ENCODE data around the gene THBD. TPM values are rescaled to one million over a fixed set of nuclear protein-coding genes. Genes with fewer than 3 reads are reported as not detected.
A peak's percentile ranks its signal among the peaks of the same experiment; 100 is the strongest.

The THBD gene
- total RNA-seq, 1 experiment from 2014 or later: not detected

- in situ Hi-C loops (cut with HindIII; ENCODE audit: low pct_unique_long_range_greater_than_20kb, low sequenced_read_pairs): no loop called here
Measured at GRCh38 chr20:23068283-23068682, 18.8 kb upstream of the THBD start.

GRCh38 chr20:23066772-23067171, 17.3 kb upstream of the THBD start:
- no peak for DNase-seq (ENCODE audit: low read depth, low spot score)
- in situ Hi-C loops (cut with HindIII; ENCODE audit: low pct_unique_long_range_greater_than_20kb, low sequenced_read_pairs): no loop called here

More at GRCh38 chr20:23068283-23068682, 18.8 kb upstream of the THBD start:
- DNase-seq (ENCODE audit: low read depth, low spot score): no peak

- DNase-seq (ENCODE audit: low read depth, low spot score): no peak
- in situ Hi-C loops (cut with HindIII; ENCODE audit: low pct_unique_long_range_greater_than_20kb, low sequenced_read_pairs): no loop called here
Measured at GRCh38 chr20:23065266-23066201, 16.1 kb upstream of the THBD start.

- in situ Hi-C loops (cut with HindIII; ENCODE audit: low pct_unique_long_range_greater_than_20kb, low sequenced_read_pairs): no loop called here
- DNase-seq (ENCODE audit: low read depth, low spot score): no peak
Measured at GRCh38 chr20:23063581-23063980, 14.1 kb upstream of the THBD start.

GRCh38 chr20:23063168-23063567, 13.7 kb upstream of the THBD start:
- in situ Hi-C loops (cut with HindIII; ENCODE audit: low pct_unique_long_range_greater_than_20kb, low sequenced_read_pairs): no loop called here
- no peak for DNase-seq (ENCODE audit: low read depth, low spot score)

- in situ Hi-C loops (cut with HindIII; ENCODE audit: low pct_unique_long_range_greater_than_20kb, low sequenced_read_pairs): no loop called here
- no peak for DNase-seq (ENCODE audit: low read depth, low spot score)
Measured at GRCh38 chr20:23062632-23063031, 13.2 kb upstream of the THBD start.

- DNase-seq (ENCODE audit: low read depth, low spot score): peak; percentile 43
- in situ Hi-C loops (cut with HindIII; ENCODE audit: low pct_unique_long_range_greater_than_20kb, low sequenced_read_pairs): no loop called here
Measured at GRCh38 chr20:23061734-23062561, 12.5 kb upstream of the THBD start.

GRCh38 chr20:23061262-23061661, 11.8 kb upstream of the THBD start:
- no peak for DNase-seq (ENCODE audit: low read depth, low spot score)
- in situ Hi-C loops (cut with HindIII; ENCODE audit: low pct_unique_long_range_greater_than_20kb, low sequenced_read_pairs): no loop called here

- in situ Hi-C loops (cut with HindIII; ENCODE audit: low pct_unique_long_range_greater_than_20kb, low sequenced_read_pairs): no loop called here
- no peak for DNase-seq (ENCODE audit: low read depth, low spot score)
Measured at GRCh38 chr20:23060629-23061028, 11.2 kb upstream of the THBD start.

GRCh38 chr20:23059846-23060245, 10.4 kb upstream of the THBD start:
- in situ Hi-C loops (cut with HindIII; ENCODE audit: low pct_unique_long_range_greater_than_20kb, low sequenced_read_pairs): no loop called here
- no peak for DNase-seq (ENCODE audit: low read depth, low spot score)

GRCh38 chr20:23059001-23059400, 9.5 kb upstream of the THBD start:
- DNase-seq (ENCODE audit: low read depth, low spot score): no peak
- in situ Hi-C loops (cut with HindIII; ENCODE audit: low pct_unique_long_range_greater_than_20kb, low sequenced_read_pairs): no loop called here

- in situ Hi-C loops (cut with HindIII; ENCODE audit: low pct_unique_long_range_greater_than_20kb, low sequenced_read_pairs): no loop called here
- peak; percentile 6 for DNase-seq (ENCODE audit: low read depth, low spot score)
Measured at GRCh38 chr20:23058240-23058639, 8.8 kb upstream of the THBD start.

- in situ Hi-C loops (cut with HindIII; ENCODE audit: low pct_unique_long_range_greater_than_20kb, low sequenced_read_pairs): no loop called here
- no peak for DNase-seq (ENCODE audit: low read depth, low spot score)
Measured at GRCh38 chr20:23052904-23053303, 3.4 kb upstream of the THBD start.

- DNase-seq (ENCODE audit: low read depth, low spot score): peak; percentile 61
- in situ Hi-C loops (cut with HindIII; ENCODE audit: low pct_unique_long_range_greater_than_20kb, low sequenced_read_pairs): no loop called here
Measured at GRCh38 chr20:23050847-23051627, 1.6 kb upstream of the THBD start.

- in situ Hi-C loops (cut with HindIII; ENCODE audit: low pct_unique_long_range_greater_than_20kb, low sequenced_read_pairs): no loop called here
- no peak for DNase-seq (ENCODE audit: low read depth, low spot score)
Measured at GRCh38 chr20:23050076-23050838, 785 bp upstream of the THBD start.

- in situ Hi-C loops (cut with HindIII; ENCODE audit: low pct_unique_long_range_greater_than_20kb, low sequenced_read_pairs): no loop called here
- no peak for DNase-seq (ENCODE audit: low read depth, low spot score)
Measured at GRCh38 chr20:23048283-23049200, 930 bp downstream of the THBD start.

Measured in SK-MEL-5 (cell line).